Measurements from ENCODE around the gene TFRC. TPM values are rescaled to one million over a fixed set of nuclear protein-coding genes. Genes with fewer than 3 reads are reported as not detected.

The TFRC gene
- total RNA-seq, 1 experiment from 2014 or later = 604 TPM

DNA sequence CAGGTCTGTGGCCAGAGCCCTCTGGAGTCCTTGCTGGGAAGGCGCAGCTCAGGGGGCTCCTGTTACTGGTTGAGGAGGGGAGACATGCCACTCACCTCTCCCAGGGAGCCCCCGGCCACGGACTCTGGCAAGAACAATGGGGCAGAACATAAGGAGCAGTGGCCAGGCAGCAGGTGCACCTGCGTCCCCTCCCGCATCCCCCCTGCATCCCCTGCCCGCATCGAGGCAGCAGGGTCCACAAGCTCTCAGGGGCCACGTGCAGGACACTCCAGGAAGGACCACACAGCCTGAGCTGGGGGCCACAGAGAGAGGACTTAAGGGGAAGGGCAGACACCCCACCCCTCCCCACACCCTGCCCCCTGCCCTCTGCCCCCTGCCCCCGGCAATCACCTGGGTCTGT is 73.0 kb downstream of the TFRC start:
- Histone ChIP-seq H3K4me1 (ENCODE audit: control insufficient read depth, insufficient read depth, low read length) (no peaks in the 10 kb centered on the region), H3K27me3 (ENCODE audit: control insufficient read depth, insufficient read depth, low read length) (peaks cover 5% of the 10 kb centered on the region), H3K27ac (ENCODE audit: low read length) (no peak overlapping the region), H3K4me3 (ENCODE audit: low read depth in 2 of 2, low read length in 2 of 2) (no peak overlapping the region), H3K9me3 (ENCODE audit: control insufficient read depth, insufficient read depth, low read depth, low read length) (0 out of 2 replicates have a peak, but pooled peaks cover 3% of the 10 kb centered on the region), H3K36me3 (ENCODE audit: control insufficient read depth, insufficient read depth, low read length) (no peaks in the 10 kb centered on the region)
- ATAC-seq (no peak), DNase-seq (ENCODE audit: low read depth, low spot score) (no peak)
- ChIA-PET CTCF (interaction anchor here (1.0 kb wide), 1 partner anchor 294 kb away, joined by 3 read pairs; no protein-coding TSS in a partner anchor), POLR2A (no interaction called here)
- in situ Hi-C loops (cut with HindIII; ENCODE audit: low pct_unique_long_range_greater_than_20kb, low sequenced_read_pairs) = no loop called here
- intact Hi-C loops (cut with micrococcal nuclease; ENCODE audit: unreplicated experiment) = no loop called here
- BruUV-seq (replicated peaks) = no TSS peak
- TF ChIP-seq, protein P1, sequence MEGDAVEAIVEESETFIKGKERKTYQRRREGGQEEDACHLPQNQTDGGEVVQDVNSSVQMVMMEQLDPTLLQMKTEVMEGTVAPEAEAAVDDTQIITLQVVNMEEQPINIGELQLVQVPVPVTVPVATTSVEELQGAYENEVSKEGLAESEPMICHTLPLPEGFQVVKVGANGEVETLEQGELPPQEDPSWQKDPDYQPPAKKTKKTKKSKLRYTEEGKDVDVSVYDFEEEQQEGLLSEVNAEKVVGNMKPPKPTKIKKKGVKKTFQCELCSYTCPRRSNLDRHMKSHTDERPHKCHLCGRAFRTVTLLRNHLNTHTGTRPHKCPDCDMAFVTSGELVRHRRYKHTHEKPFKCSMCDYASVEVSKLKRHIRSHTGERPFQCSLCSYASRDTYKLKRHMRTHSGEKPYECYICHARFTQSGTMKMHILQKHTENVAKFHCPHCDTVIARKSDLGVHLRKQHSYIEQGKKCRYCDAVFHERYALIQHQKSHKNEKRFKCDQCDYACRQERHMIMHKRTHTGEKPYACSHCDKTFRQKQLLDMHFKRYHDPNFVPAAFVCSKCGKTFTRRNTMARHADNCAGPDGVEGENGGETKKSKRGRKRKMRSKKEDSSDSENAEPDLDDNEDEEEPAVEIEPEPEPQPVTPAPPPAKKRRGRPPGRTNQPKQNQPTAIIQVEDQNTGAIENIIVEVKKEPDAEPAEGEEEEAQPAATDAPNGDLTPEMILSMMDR (IDR thresholded peaks at IDR 0.05) = no peak
- TF ChIP-seq TCF7L2 (IDR thresholded peaks at IDR 0.05; ENCODE audit: low read depth, low read length) (no peak), POLR2AphosphoS5 (IDR thresholded peaks at IDR 0.05; ENCODE audit: low read depth, low read length) (no peak), SIN3A (IDR thresholded peaks at IDR 0.05; ENCODE audit: borderline replicate concordance, insufficient read depth, low read depth, low read length) (no peak)
- TF ChIP-seq, protein P2, sequence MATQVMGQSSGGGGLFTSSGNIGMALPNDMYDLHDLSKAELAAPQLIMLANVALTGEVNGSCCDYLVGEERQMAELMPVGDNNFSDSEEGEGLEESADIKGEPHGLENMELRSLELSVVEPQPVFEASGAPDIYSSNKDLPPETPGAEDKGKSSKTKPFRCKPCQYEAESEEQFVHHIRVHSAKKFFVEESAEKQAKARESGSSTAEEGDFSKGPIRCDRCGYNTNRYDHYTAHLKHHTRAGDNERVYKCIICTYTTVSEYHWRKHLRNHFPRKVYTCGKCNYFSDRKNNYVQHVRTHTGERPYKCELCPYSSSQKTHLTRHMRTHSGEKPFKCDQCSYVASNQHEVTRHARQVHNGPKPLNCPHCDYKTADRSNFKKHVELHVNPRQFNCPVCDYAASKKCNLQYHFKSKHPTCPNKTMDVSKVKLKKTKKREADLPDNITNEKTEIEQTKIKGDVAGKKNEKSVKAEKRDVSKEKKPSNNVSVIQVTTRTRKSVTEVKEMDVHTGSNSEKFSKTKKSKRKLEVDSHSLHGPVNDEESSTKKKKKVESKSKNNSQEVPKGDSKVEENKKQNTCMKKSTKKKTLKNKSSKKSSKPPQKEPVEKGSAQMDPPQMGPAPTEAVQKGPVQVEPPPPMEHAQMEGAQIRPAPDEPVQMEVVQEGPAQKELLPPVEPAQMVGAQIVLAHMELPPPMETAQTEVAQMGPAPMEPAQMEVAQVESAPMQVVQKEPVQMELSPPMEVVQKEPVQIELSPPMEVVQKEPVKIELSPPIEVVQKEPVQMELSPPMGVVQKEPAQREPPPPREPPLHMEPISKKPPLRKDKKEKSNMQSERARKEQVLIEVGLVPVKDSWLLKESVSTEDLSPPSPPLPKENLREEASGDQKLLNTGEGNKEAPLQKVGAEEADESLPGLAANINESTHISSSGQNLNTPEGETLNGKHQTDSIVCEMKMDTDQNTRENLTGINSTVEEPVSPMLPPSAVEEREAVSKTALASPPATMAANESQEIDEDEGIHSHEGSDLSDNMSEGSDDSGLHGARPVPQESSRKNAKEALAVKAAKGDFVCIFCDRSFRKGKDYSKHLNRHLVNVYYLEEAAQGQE (IDR thresholded peaks at IDR 0.05; ENCODE audit: insufficient read depth in 1 of 2, low read depth in 2 of 2, low read length in 1 of 2) = no peak

DNA sequence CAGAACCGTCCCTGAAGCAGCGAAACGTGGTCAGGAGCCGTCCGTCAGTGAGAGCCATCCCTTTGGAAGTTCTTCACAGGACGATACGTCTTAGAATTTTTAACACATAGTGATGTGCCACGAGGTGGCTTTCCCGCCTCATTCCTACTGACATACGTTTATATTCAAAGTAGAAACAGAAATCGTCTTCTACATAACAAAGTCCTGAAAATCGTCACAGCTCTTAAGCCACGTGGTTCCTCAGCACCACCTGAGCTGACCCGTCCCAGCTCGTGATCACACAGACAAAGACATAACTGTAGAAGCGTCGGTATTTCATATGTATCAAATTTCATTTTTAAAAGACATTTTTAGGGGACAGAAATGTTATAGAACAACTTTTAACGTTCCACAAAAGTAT is 73.5 kb downstream of the TFRC start:
- ATAC-seq (no peak), DNase-seq (ENCODE audit: low read depth, low spot score) (no peak)
- no peak overlapping the region for H3K4me3 ChIP-seq (ENCODE audit: low read depth in 2 of 2, low read length in 2 of 2)
- in situ Hi-C loops (cut with HindIII; ENCODE audit: low pct_unique_long_range_greater_than_20kb, low sequenced_read_pairs) (no loop called here), intact Hi-C loops (cut with micrococcal nuclease; ENCODE audit: unreplicated experiment) (no loop called here)
- ChIA-PET CTCF (interaction anchor here (1.0 kb wide), 1 partner anchor 295 kb away, joined by 3 read pairs; no protein-coding TSS in a partner anchor), POLR2A (no interaction called here)
- no peaks in the 10 kb centered on the region for H3K36me3 ChIP-seq (ENCODE audit: control insufficient read depth, insufficient read depth, low read length)
- H3K27me3 ChIP-seq (ENCODE audit: control insufficient read depth, insufficient read depth, low read length) = peaks cover 6% of the 10 kb centered on the region
- H3K9me3 ChIP-seq (ENCODE audit: control insufficient read depth, insufficient read depth, low read depth, low read length) = 0 out of 2 replicates have a peak, but pooled peaks cover 3% of the 10 kb centered on the region
- H3K4me1 ChIP-seq (ENCODE audit: control insufficient read depth, insufficient read depth, low read length) = no peaks in the 10 kb centered on the region
- no TSS peak for BruUV-seq (replicated peaks)
- TF ChIP-seq, protein P1 (IDR thresholded peaks at IDR 0.05) = no peak
- TF ChIP-seq SIN3A (IDR thresholded peaks at IDR 0.05; ENCODE audit: borderline replicate concordance, insufficient read depth, low read depth, low read length) (no peak), POLR2AphosphoS5 (IDR thresholded peaks at IDR 0.05; ENCODE audit: low read depth, low read length) (no peak), TCF7L2 (IDR thresholded peaks at IDR 0.05; ENCODE audit: low read depth, low read length) (no peak)
- TF ChIP-seq, protein P2 (IDR thresholded peaks at IDR 0.05; ENCODE audit: insufficient read depth in 1 of 2, low read depth in 2 of 2, low read length in 1 of 2) = no peak
- H3K27ac ChIP-seq (ENCODE audit: low read length) = no peak overlapping the region

All from Panc1 (cell line).